PFSK-1 (cell line): Measurements from ENCODE around the gene TPD52L2.

ENCODE experiments used
- FOXP2 ChIP-seq: optimal IDR thresholded peaks from 2 replicates; pipeline ENCODE3; 2011; ENCODE audit warnings: borderline replicate concordance, control low read depth, inconsistent platforms; ENCODE audit not compliant: insufficient read depth; ENCODE audit errors: extremely low read length, extremely low read depth
- POLR2AphosphoS5 ChIP-seq: IDR thresholded peaks from 2 replicates; pipeline ENCODE4 v1.6.1; 2012; ENCODE audit warnings: low read depth, mild to moderate bottlenecking, control low read depth, low read length, moderate library complexity
- REST ChIP-seq, 2 experiments: IDR thresholded peaks; 2 replicates each; pipeline versions ENCODE4 v1.6.1 to v1.8.0; 2011 to 2012; ENCODE audit warnings: low read depth in 2 of 2, low read length in 2 of 2, control low read depth in 1 of 2, inconsistent platforms in 1 of 2, mild to moderate bottlenecking in 1 of 2, moderate library complexity in 1 of 2; ENCODE audit not compliant: insufficient read depth in 1 of 2
- SIN3A ChIP-seq: IDR thresholded peaks from 2 replicates; pipeline ENCODE4 v1.6.1; 2012; ENCODE audit warnings: mild to moderate bottlenecking, low read length, moderate library complexity, borderline replicate concordance; ENCODE audit not compliant: insufficient read depth
- TAF1 ChIP-seq: IDR thresholded peaks from 2 replicates; pipeline ENCODE4 v1.6.1; 2012; ENCODE audit warnings: low read length, control low read depth, borderline replicate concordance; ENCODE audit not compliant: insufficient read depth

The TPD52L2 gene

GRCh38 chr20:63931735-63932134 is 66.7 kb downstream of the TPD52L2 start:
- no peak for TF ChIP-seq POLR2AphosphoS5
- no peak for TF ChIP-seq FOXP2
- TF ChIP-seq TAF1 = no peak
- no peak for TF ChIP-seq SIN3A
- no peak for TF ChIP-seq REST (IDR thresholded peaks at IDR 0.05; ENCODE audit: insufficient read depth in 1 of 2, low read depth in 2 of 2, low read length in 2 of 2)

GRCh38 chr20:63932606-63933160 is 67.6 kb downstream of the TPD52L2 start:
- TF ChIP-seq POLR2AphosphoS5 = no peak
- TF ChIP-seq FOXP2 = no peak
- no peak for TF ChIP-seq SIN3A
- no peak for TF ChIP-seq REST (IDR thresholded peaks at IDR 0.05; ENCODE audit: insufficient read depth in 1 of 2, low read depth in 2 of 2, low read length in 2 of 2)
- no peak for TF ChIP-seq TAF1

GRCh38 chr20:63933646-63934045 is 68.6 kb downstream of the TPD52L2 start:
- TF ChIP-seq POLR2AphosphoS5 (no peak), TAF1 (no peak), REST (IDR thresholded peaks at IDR 0.05; ENCODE audit: insufficient read depth in 1 of 2, low read depth in 2 of 2, low read length in 2 of 2) (no peak), SIN3A (no peak), FOXP2 (no peak)

GRCh38 chr20:63934271-63935068 is 69.4 kb downstream of the TPD52L2 start:
- no peak for TF ChIP-seq FOXP2
- no peak for TF ChIP-seq SIN3A
- no peak for TF ChIP-seq REST (IDR thresholded peaks at IDR 0.05; ENCODE audit: insufficient read depth in 1 of 2, low read depth in 2 of 2, low read length in 2 of 2)
- TF ChIP-seq TAF1 = no peak
- no peak for TF ChIP-seq POLR2AphosphoS5
